Vagina (tissue), 2 donors: ENCODE measurements around the gene LGR4. TPM values are rescaled to one million over a fixed set of nuclear protein-coding genes. Genes with fewer than 3 reads are reported as not detected.
A peak's percentile ranks its signal among the peaks of the same experiment; 100 is the strongest.

Source experiments
- DNase-seq, 2 donors: peaks; one replicate each; pipeline ENCODE4 v3.0.0-alpha.2; 2017; ENCODE audit errors: extremely low spot score in 2 of 2
- H3K27ac ChIP-seq: fragments of 200-600 bp; sonication (generic); one replicate; pipeline ENCODE4 v1.5.1; 2019
- H3K27me3 ChIP-seq: fragments of 200-600 bp; sonication (generic); one replicate; pipeline ENCODE4 v1.5.1; 2019
- H3K36me3 ChIP-seq, 2 donors: fragments of 200-600 bp; sonication (generic); one replicate each; pipeline ENCODE4 v1.5.1; 2017 to 2019
- H3K4me1 ChIP-seq: fragments of 200-600 bp; sonication (generic); one replicate; pipeline ENCODE4 v1.5.1; 2019
- H3K4me3 ChIP-seq, 2 donors: fragments of 200-600 bp; sonication (generic); 1 replicate in 1 of 2; 2 replicates in 1 of 2; pipeline ENCODE4 v1.5.1; 2016 to 2019
- H3K9me3 ChIP-seq: fragments of 200-600 bp; sonication (generic); one replicate; pipeline ENCODE4 v1.5.1; 2019
- POLR2A ChIP-seq, 2 donors: fragments of 450-650 bp; IDR thresholded peaks; one replicate each; pipeline ENCODE4 v1.6.1; 2017; ENCODE audit warnings: antibody characterized with exemption in 2 of 2, mild to moderate bottlenecking in 2 of 2, moderate library complexity in 2 of 2
- POLR2AphosphoS5 ChIP-seq, 2 donors: sonication (generic); formaldehyde crosslinking; IDR thresholded peaks; one replicate each; pipeline ENCODE4 v1.9.0; 2017; ENCODE audit warnings: antibody characterized with exemption in 2 of 2, mild to moderate bottlenecking in 2 of 2, low read depth in 1 of 2; ENCODE audit not compliant: insufficient read depth in 1 of 2
- intact Hi-C: fragments of 100-400 bp; cut with DNase I; formaldehyde crosslinking; loops from one replicate; pipeline ENCODE4 v1.15.1; 2023
- total RNA-seq: library from RNA; depleted of rRNA; stranded (reverse); fragments of >200 nt; gene quantifications from one replicate; pipeline ENCODE4 v1.2.3, GENCODE V29; 2016
- TF ChIP-seq, protein P1 (sequence below), 3 experiments: fragments of 450-650 bp in 2 of 3; fragments of 200-600 bp in 1 of 3; sonication (generic) in 1 of 3; IDR thresholded peaks; one replicate each; pipeline ENCODE4 v1.5.1; 2017 to 2019; ENCODE audit warnings: antibody characterized with exemption in 3 of 3, mild to moderate bottlenecking in 2 of 3, moderate library complexity in 2 of 3

LGR4 gene
- total RNA-seq, 1 donor from 2014 or later = 65.6 TPM

DNA sequence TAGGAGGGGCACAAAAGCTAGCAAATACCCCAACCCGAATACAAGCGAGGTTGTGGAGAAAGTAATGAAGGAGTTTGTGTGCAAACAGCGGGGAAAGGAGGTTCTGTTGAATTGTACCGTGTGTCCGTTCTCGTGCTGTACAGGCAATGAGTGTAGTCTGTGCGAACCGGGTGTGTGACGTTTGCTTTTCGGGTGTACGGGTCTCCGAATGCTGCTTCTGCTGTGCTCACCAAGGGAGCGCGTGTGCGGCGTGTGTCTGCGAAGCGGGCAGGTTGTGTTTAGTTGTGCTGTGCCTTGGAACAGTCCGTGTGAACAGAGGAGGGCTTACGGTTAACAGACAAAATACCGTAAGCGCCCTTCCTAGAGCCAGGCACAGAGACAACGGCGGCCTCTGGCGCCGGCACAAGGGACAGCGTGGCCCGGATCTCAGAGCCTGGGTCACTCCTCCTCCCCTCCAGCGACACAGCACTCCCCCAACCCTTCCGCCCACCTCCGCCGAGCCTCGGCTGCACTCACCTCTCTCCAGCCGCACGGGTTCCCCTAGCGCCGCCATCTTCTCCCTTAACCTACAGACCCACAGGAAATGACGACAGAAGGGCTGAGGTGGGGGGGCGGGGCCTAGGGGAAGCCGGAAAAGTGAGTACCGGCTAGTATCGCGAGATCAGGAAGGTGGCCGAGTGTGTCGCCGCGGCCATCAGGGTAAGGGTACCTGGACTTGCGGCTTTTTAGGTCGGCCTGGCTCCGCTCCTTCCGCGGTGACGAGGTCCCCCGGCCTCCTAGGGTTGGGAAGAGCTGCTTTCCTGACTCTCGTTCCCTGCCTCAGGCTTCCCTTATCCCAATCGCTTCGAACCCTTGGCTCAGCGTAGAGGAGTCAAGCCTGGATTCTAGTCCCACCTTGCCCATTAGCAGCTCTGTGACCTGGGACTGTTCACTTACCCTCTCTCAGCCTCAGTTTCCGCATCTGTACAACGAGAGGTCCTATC is 33.9 kb upstream of the LGR4 start, which contains the start of gene LIN7C:
Gene LIN7C (minus strand): TSS at position 570 of the 983 bp plus-strand sequence. CDS start 17 bp downstream, at position 553.
- TF ChIP-seq POLR2AphosphoS5 (IDR thresholded peaks at IDR 0.05; ENCODE audit: insufficient read depth in 1 of 2, low read depth in 1 of 2) (peak; percentile 90 to 94), POLR2A (IDR thresholded peaks at IDR 0.05) (peak in 1 of 2 donors; percentile 80)
- TF ChIP-seq, protein P1, sequence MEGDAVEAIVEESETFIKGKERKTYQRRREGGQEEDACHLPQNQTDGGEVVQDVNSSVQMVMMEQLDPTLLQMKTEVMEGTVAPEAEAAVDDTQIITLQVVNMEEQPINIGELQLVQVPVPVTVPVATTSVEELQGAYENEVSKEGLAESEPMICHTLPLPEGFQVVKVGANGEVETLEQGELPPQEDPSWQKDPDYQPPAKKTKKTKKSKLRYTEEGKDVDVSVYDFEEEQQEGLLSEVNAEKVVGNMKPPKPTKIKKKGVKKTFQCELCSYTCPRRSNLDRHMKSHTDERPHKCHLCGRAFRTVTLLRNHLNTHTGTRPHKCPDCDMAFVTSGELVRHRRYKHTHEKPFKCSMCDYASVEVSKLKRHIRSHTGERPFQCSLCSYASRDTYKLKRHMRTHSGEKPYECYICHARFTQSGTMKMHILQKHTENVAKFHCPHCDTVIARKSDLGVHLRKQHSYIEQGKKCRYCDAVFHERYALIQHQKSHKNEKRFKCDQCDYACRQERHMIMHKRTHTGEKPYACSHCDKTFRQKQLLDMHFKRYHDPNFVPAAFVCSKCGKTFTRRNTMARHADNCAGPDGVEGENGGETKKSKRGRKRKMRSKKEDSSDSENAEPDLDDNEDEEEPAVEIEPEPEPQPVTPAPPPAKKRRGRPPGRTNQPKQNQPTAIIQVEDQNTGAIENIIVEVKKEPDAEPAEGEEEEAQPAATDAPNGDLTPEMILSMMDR (IDR thresholded peaks at IDR 0.05) = no peak
- Histone ChIP-seq H3K27me3 (no peaks in the 10 kb centered on the region), H3K4me3 (peak within 1 kb of the TSS; percentile 87 to 89), H3K4me1 (peaks cover 51% of the 10 kb centered on the region), H3K9me3 (no peaks in the 10 kb centered on the region), H3K36me3 (no peaks in the 10 kb centered on the region), H3K27ac (peak within 1 kb of the TSS; percentile 88)
- intact Hi-C loops = no loop called here
- DNase-seq = peak; percentile 96 to 98

DNA sequence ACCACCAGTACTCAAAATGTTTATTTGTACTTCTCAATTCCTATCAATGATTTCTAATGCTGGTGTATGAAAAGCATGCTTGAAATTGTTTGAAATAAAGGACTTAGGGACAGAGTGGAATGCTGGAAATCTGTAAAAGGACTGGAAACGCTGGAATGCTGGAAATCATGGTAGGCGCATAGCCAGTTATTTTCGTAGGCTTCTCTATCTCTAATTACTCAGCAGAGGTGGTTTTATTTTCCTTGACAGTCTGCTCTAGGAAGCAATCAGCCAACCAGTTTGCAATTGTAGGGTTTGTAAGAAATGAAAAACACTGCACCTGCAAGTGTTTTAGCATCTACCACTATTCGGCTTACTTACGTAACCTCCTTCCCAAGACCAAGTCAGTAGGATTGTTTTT is 33.2 kb upstream of the LGR4 start:
- H3K27ac ChIP-seq = peak overlapping the region; percentile 88
- peaks cover 51% of the 10 kb centered on the region for H3K4me1 ChIP-seq
- intact Hi-C loops = no loop called here
- TF ChIP-seq POLR2A (IDR thresholded peaks at IDR 0.05) (no peak), POLR2AphosphoS5 (IDR thresholded peaks at IDR 0.05; ENCODE audit: insufficient read depth in 1 of 2, low read depth in 1 of 2) (no peak)
- TF ChIP-seq, protein P1 (IDR thresholded peaks at IDR 0.05) = no peak
- H3K9me3 ChIP-seq = no peaks in the 10 kb centered on the region
- no peaks in the 10 kb centered on the region for H3K27me3 ChIP-seq
- H3K36me3 ChIP-seq = peaks cover 0 to 5% of the 10 kb centered on the region in 2 donors
- peak overlapping the region; percentile 87 to 89 for H3K4me3 ChIP-seq
- no peak for DNase-seq

DNA sequence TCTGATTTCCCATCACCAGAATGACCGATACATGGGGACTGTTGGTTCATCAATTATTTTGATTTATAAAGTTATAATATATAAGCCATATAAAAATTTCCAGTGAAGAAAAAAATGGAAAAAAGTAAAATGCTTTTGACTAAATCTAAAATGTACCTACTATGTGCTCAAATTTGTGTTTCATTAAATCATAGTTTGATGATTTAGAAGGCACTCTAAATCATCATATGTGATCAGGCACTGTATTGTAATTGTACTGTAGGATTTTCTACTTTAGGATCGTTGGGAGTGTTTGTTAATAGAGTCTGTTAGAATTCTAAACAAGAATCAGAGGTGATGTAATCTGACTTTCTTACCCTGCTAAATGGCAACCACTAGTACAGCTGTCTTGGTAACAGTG is 31.6 kb upstream of the LGR4 start:
- H3K9me3 ChIP-seq = no peaks in the 10 kb centered on the region
- no peak overlapping the region for H3K27ac ChIP-seq
- no peak for DNase-seq
- no peak overlapping the region for H3K4me3 ChIP-seq
- TF ChIP-seq POLR2A (IDR thresholded peaks at IDR 0.05) (no peak), POLR2AphosphoS5 (IDR thresholded peaks at IDR 0.05; ENCODE audit: insufficient read depth in 1 of 2, low read depth in 1 of 2) (no peak)
- TF ChIP-seq, protein P1 (IDR thresholded peaks at IDR 0.05) = no peak
- peaks cover 0 to 13% of the 10 kb centered on the region in 2 donors for H3K36me3 ChIP-seq
- H3K4me1 ChIP-seq = peaks cover 51% of the 10 kb centered on the region
- intact Hi-C loops = no loop called here
- no peaks in the 10 kb centered on the region for H3K27me3 ChIP-seq

DNA sequence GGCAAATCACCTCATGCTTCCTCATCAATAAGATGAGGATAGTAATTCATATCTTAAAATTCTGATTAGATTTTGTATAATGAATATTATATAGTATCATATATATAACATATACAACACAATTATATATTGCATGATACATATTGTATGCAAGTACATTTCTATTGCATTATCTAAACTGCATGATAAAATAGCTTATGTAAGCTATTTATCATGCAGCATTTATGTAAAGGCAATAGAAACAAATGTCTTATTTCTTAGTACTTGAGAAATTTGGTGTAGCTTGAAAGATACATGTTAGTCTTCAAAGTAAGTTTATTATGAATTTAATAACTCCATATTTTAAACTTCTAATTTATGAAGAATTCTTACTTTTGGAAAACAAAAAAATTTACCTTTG is 28.5 kb upstream of the LGR4 start:
- Histone ChIP-seq H3K27ac (no peak overlapping the region), H3K27me3 (no peaks in the 10 kb centered on the region), H3K36me3 (peaks cover 0 to 24% of the 10 kb centered on the region in 2 donors), H3K9me3 (no peaks in the 10 kb centered on the region), H3K4me1 (peaks cover 49% of the 10 kb centered on the region), H3K4me3 (no peak overlapping the region)
- intact Hi-C loops = no loop called here
- no peak for DNase-seq
- TF ChIP-seq POLR2AphosphoS5 (IDR thresholded peaks at IDR 0.05; ENCODE audit: insufficient read depth in 1 of 2, low read depth in 1 of 2) (no peak), POLR2A (IDR thresholded peaks at IDR 0.05) (no peak)
- TF ChIP-seq, protein P1 (IDR thresholded peaks at IDR 0.05) = no peak
